Stimulated activated effector memory CD8-positive, alpha-beta T cell treated with anti-CD3 and anti-CD28 coated beads, Interleukin-12 subunit alpha, Interleukin-12 subunit beta, amount 100 ng/mL, for 72 hours (primary cell): Measurements from ENCODE around the gene PHRF1.
"Not testable (repeated sequence)": the region's sequence is repeated elsewhere in the genome, so short reads cannot be mapped to it uniquely, and the experiment has no call there.

Experiments used
- ATAC-seq: fragments of 150-1000 bp; cut with Tn5 transposase; 2 replicates; pipeline ENCODE4 v1.10.0; 2021
- DNase-seq, 2 donors: peaks; one replicate each; pipeline ENCODE4 v3.0.0; 2021 to 2022; ENCODE audit warnings: low spot score in 2 of 2
- H3K27ac Mint-ChIP-seq: one replicate; pipeline ENCODE4 v1.8.0; 2022; ENCODE audit warnings: mild to moderate bottlenecking, mixed read lengths
- H3K36me3 Mint-ChIP-seq: one replicate; pipeline ENCODE4 v1.8.0; 2022; ENCODE audit warnings: mild to moderate bottlenecking, mixed read lengths
- H3K4me1 Mint-ChIP-seq: one replicate; pipeline ENCODE4 v1.8.0; 2022; ENCODE audit warnings: mixed read lengths
- H3K4me3 Mint-ChIP-seq: one replicate; pipeline ENCODE4 v1.8.0; 2022; ENCODE audit warnings: mild to moderate bottlenecking, mixed read lengths
- H3K9me3 Mint-ChIP-seq: one replicate; pipeline ENCODE4 v1.8.0; 2022; ENCODE audit warnings: mixed read lengths

Gene PHRF1

GRCh38 chr11:573146-573759, 3.0 kb upstream of the PHRF1 start:
- peaks cover 25% of the 10 kb centered on the region for H3K36me3 Mint-ChIP-seq
- DNase-seq = no peak
- H3K9me3 Mint-ChIP-seq = no peaks in the 10 kb centered on the region
- no peak for ATAC-seq
- H3K27ac Mint-ChIP-seq = no peak overlapping the region
- peaks cover 25% of the 10 kb centered on the region for H3K4me1 Mint-ChIP-seq
- no peak overlapping the region for H3K4me3 Mint-ChIP-seq

- H3K4me1 Mint-ChIP-seq = peaks cover 33% of the 10 kb centered on the region
- ATAC-seq, H3K9me3 Mint-ChIP-seq, DNase-seq, H3K27ac Mint-ChIP-seq: not testable (repeated sequence)
- peak overlapping the region; percentile 82 for H3K4me3 Mint-ChIP-seq
- peaks cover 33% of the 10 kb centered on the region for H3K36me3 Mint-ChIP-seq
Measured at GRCh38 chr11:574031-574570, 2.2 kb upstream of the PHRF1 start.

- ATAC-seq (no peak), DNase-seq (peak in 1 of 2 donors; percentile 60)
- Mint-ChIP-seq H3K27ac (peak overlapping the region; percentile 58), H3K9me3 (no peaks in the 10 kb centered on the region), H3K4me1 (peaks cover 40% of the 10 kb centered on the region), H3K36me3 (peaks cover 37% of the 10 kb centered on the region), H3K4me3 (peak overlapping the region; percentile 82)
Measured at GRCh38 chr11:574632-575312, 1.5 kb upstream of the PHRF1 start.

GRCh38 chr11:575313-575995, 816 bp upstream of the PHRF1 start:
- DNase-seq (no peak), ATAC-seq (peak; percentile 49)
- H3K27ac Mint-ChIP-seq = peak overlapping the region; percentile 99
- H3K4me1 Mint-ChIP-seq = peaks cover 47% of the 10 kb centered on the region
- H3K4me3 Mint-ChIP-seq = peak overlapping the region; percentile 82
- peaks cover 40% of the 10 kb centered on the region for H3K36me3 Mint-ChIP-seq
- no peaks in the 10 kb centered on the region for H3K9me3 Mint-ChIP-seq

- ATAC-seq (no peak), DNase-seq (peak in 1 of 2 donors; percentile 58)
- Mint-ChIP-seq H3K4me1 (peaks cover 60% of the 10 kb centered on the region), H3K4me3 (peak overlapping the region; percentile 82), H3K36me3 (peaks cover 56% of the 10 kb centered on the region), H3K9me3 (no peaks in the 10 kb centered on the region), H3K27ac (peak overlapping the region; percentile 84)
Measured at GRCh38 chr11:576811-577610, 741 bp downstream of the PHRF1 start.

GRCh38 chr11:577611-577894, 1.3 kb downstream of the PHRF1 start:
- H3K9me3 Mint-ChIP-seq = no peaks in the 10 kb centered on the region
- ATAC-seq = no peak
- peak overlapping the region; percentile 84 for H3K27ac Mint-ChIP-seq
- DNase-seq = no peak
- H3K4me1 Mint-ChIP-seq = peaks cover 60% of the 10 kb centered on the region
- H3K4me3 Mint-ChIP-seq = peak overlapping the region; percentile 82
- peaks cover 61% of the 10 kb centered on the region for H3K36me3 Mint-ChIP-seq

- Mint-ChIP-seq H3K27ac (peak overlapping the region; percentile 45), H3K9me3 (no peaks in the 10 kb centered on the region), H3K36me3 (peaks cover 70% of the 10 kb centered on the region), H3K4me1 (peaks cover 60% of the 10 kb centered on the region), H3K4me3 (peak overlapping the region; percentile 82)
- DNase-seq = no peak
- ATAC-seq = no peak
Measured at GRCh38 chr11:578276-579035, 2.2 kb downstream of the PHRF1 start.

- ATAC-seq = no peak
- Mint-ChIP-seq H3K4me3 (peak overlapping the region; percentile 82), H3K36me3 (peaks cover 86% of the 10 kb centered on the region), H3K9me3 (no peaks in the 10 kb centered on the region), H3K27ac (peak overlapping the region; percentile 40), H3K4me1 (peaks cover 49% of the 10 kb centered on the region)
- no peak for DNase-seq
Measured at GRCh38 chr11:579830-580601, 3.7 kb downstream of the PHRF1 start.

GRCh38 chr11:581342-581741, 5.1 kb downstream of the PHRF1 start:
- ATAC-seq (no peak), DNase-seq (no peak)
- Mint-ChIP-seq H3K36me3 (peaks cover 83% of the 10 kb centered on the region), H3K9me3 (no peaks in the 10 kb centered on the region), H3K27ac (peak overlapping the region; percentile 83), H3K4me3 (no peak overlapping the region), H3K4me1 (peaks cover 50% of the 10 kb centered on the region)

- no peak for ATAC-seq
- Mint-ChIP-seq H3K4me1 (peaks cover 54% of the 10 kb centered on the region), H3K9me3 (no peaks in the 10 kb centered on the region), H3K27ac (peak overlapping the region; percentile 83), H3K36me3 (peaks cover 85% of the 10 kb centered on the region), H3K4me3 (no peak overlapping the region)
- no peak for DNase-seq
Measured at GRCh38 chr11:581752-582151, 5.5 kb downstream of the PHRF1 start.

- Mint-ChIP-seq H3K4me3 (no peak overlapping the region), H3K27ac (peak overlapping the region; percentile 52), H3K9me3 (no peaks in the 10 kb centered on the region), H3K36me3 (peaks cover 86% of the 10 kb centered on the region), H3K4me1 (peaks cover 52% of the 10 kb centered on the region)
- no peak for DNase-seq
- ATAC-seq = no peak
Measured at GRCh38 chr11:584287-584686, 8.0 kb downstream of the PHRF1 start.

- Mint-ChIP-seq H3K9me3 (no peaks in the 10 kb centered on the region), H3K4me3 (peak overlapping the region; percentile 76)
Measured at GRCh38 chr11:586376-587316, 10.4 kb downstream of the PHRF1 start.

GRCh38 chr11:587546-587945, 11.3 kb downstream of the PHRF1 start:
- Mint-ChIP-seq H3K4me1 (peaks cover 35% of the 10 kb centered on the region), H3K9me3 (no peaks in the 10 kb centered on the region), H3K36me3 (peaks cover 92% of the 10 kb centered on the region), H3K27ac (peak overlapping the region; percentile 94), H3K4me3 (peak overlapping the region; percentile 76)
- ATAC-seq = peak; percentile 44
- DNase-seq = no peak

More at GRCh38 chr11:586376-587316, 10.4 kb downstream of the PHRF1 start:
- DNase-seq = no peak
- Mint-ChIP-seq H3K36me3 (peaks cover 92% of the 10 kb centered on the region), H3K27ac (peak overlapping the region; percentile 94), H3K4me1 (peaks cover 39% of the 10 kb centered on the region)
- ATAC-seq = no peak
